IMR-90 (cell line): ENCODE data around the gene SRCIN1. TPM values are rescaled to one million over a fixed set of nuclear protein-coding genes. Genes with fewer than 3 reads are reported as not detected.

Source experiments
- ATAC-seq: fragments of 200-7000 bp; cut with Tn5 transposase; 2 replicates; pipeline ENCODE4 v1.9.1; 2020; ENCODE audit warnings: low read depth, mild to moderate bottlenecking, moderate library complexity
- BruUV-seq: library from RNA; stranded (reverse); fragments of 400-500 nt; replicated peaks from 2 replicates; lab custom pipeline; 2021; lab: Mats Ljungman, UMichigan
- CTCF ChIA-PET: fragments of 300-600 bp; formaldehyde crosslinking; extraction: SDS; loops from one replicate; lab custom pipeline; 2021; ENCODE audit warnings: antibody characterized with exemption; lab: Yijun Ruan, JAX
- POLR2A ChIA-PET: fragments of 300-600 bp; sonication (Branson Sonifier 250); formaldehyde crosslinking; loops from one replicate; lab custom pipeline; 2022; ENCODE audit warnings: antibody characterized with exemption; ENCODE audit not compliant: unreplicated experiment; lab: Charles Lee
- DNase-seq: peaks from one replicate; pipeline ENCODE4 v3.0.0; 2013
- H2AFZ ChIP-seq: replicated peaks from 2 replicates; pipeline ENCODE3; 2013; ENCODE audit warnings: low read length, mild to moderate bottlenecking; ENCODE audit not compliant: poor library complexity
- H2AK5ac ChIP-seq: 2 replicates; pipeline ENCODE4 v1.6.1; 2013; ENCODE audit warnings: low read depth, low read length, inconsistent platforms
- H2AK9ac ChIP-seq: replicated peaks from 2 replicates; pipeline ENCODE3; 2013; ENCODE audit warnings: mild to moderate bottlenecking, low read depth, low read length, moderate library complexity; ENCODE audit not compliant: poor library complexity
- H2BK120ac ChIP-seq: 2 replicates; pipeline ENCODE4 v1.6.1; 2013; ENCODE audit warnings: low read depth, low read length, inconsistent platforms
- H2BK15ac ChIP-seq: 3 replicates; pipeline ENCODE4 v1.6.1; 2013; ENCODE audit warnings: low read depth, low read length, inconsistent platforms
- H2BK20ac ChIP-seq: 2 replicates; pipeline ENCODE4 v1.6.1; 2013; ENCODE audit warnings: low read depth, mild to moderate bottlenecking, inconsistent platforms, low read length, moderate library complexity
- H2BK5ac ChIP-seq: 2 replicates; pipeline ENCODE4 v1.6.1; 2013; ENCODE audit warnings: mild to moderate bottlenecking, low read depth, low read length, inconsistent platforms; ENCODE audit not compliant: poor library complexity, severe bottlenecking
- H3K14ac ChIP-seq: replicated peaks from 2 replicates; pipeline ENCODE4 v1.6.1; 2013; ENCODE audit warnings: low read depth, low read length, inconsistent platforms
- H3K18ac ChIP-seq: 2 replicates; pipeline ENCODE4 v1.6.1; 2013; ENCODE audit warnings: low read depth, low read length, control low read depth
- H3K23ac ChIP-seq: 2 replicates; pipeline ENCODE4 v1.6.1; 2013; ENCODE audit warnings: low read depth, low read length, inconsistent platforms
- H3K27ac ChIP-seq: 2 replicates; pipeline ENCODE4 v1.5.1; 2013; ENCODE audit warnings: mild to moderate bottlenecking, control low read depth, low read length; ENCODE audit not compliant: insufficient read depth
- H3K27me3 ChIP-seq: 2 replicates; pipeline ENCODE4 v1.6.1; 2013; ENCODE audit warnings: low read length; ENCODE audit not compliant: control insufficient read depth, insufficient read depth
- H3K36me3 ChIP-seq: 2 replicates; pipeline ENCODE4 v1.6.1; 2013; ENCODE audit warnings: low read length, mixed read lengths; ENCODE audit not compliant: control insufficient read depth, insufficient read depth
- H3K4ac ChIP-seq: 2 replicates; pipeline ENCODE4 v1.6.1; 2013; ENCODE audit warnings: low read depth, low read length, inconsistent platforms
- H3K4me1 ChIP-seq: 2 replicates; pipeline ENCODE4 v1.6.1; 2013; ENCODE audit warnings: low read length, mixed read lengths; ENCODE audit not compliant: control insufficient read depth, insufficient read depth
- H3K4me2 ChIP-seq: 2 replicates; pipeline ENCODE4 v1.6.1; 2013; ENCODE audit warnings: low read depth, mild to moderate bottlenecking, control low read depth, low read length, moderate library complexity
- H3K4me3 ChIP-seq: 2 replicates; pipeline ENCODE4 v1.5.1; 2013; ENCODE audit warnings: low read depth, mild to moderate bottlenecking, control low read depth, low read length, moderate library complexity; ENCODE audit not compliant: insufficient read depth
- H3K56ac ChIP-seq: 2 replicates; pipeline ENCODE4 v1.6.1; 2013; ENCODE audit warnings: low read length, inconsistent platforms; ENCODE audit not compliant: insufficient read depth; ENCODE audit errors: extremely low read depth
- H3K79me1 ChIP-seq, 2 experiments: 2 replicates each; pipeline ENCODE4 v1.6.1; 2013; ENCODE audit warnings: low read length in 2 of 2, inconsistent platforms in 1 of 2, low read depth in 1 of 2
- H3K9ac ChIP-seq: 2 replicates; pipeline ENCODE4 v1.6.1; 2013; ENCODE audit warnings: low read depth, low read length, control low read depth
- H3K9me1 ChIP-seq: 2 replicates; pipeline ENCODE4 v1.6.1; 2013; ENCODE audit warnings: low read length, inconsistent platforms; ENCODE audit not compliant: insufficient read depth
- H3K9me3 ChIP-seq: 2 replicates; pipeline ENCODE4 v1.6.1; 2013; ENCODE audit warnings: low read length; ENCODE audit not compliant: control insufficient read depth, insufficient read depth
- H4K20me1 ChIP-seq: 2 replicates; pipeline ENCODE4 v1.6.1; 2013; ENCODE audit warnings: low read length, inconsistent platforms; ENCODE audit not compliant: insufficient read depth
- H4K5ac ChIP-seq: 2 replicates; pipeline ENCODE4 v1.6.1; 2013; ENCODE audit warnings: mild to moderate bottlenecking, low read depth, low read length, control low read depth
- H4K8ac ChIP-seq, 2 experiments: 2 replicates each; pipeline ENCODE4 v1.6.1; 2013; ENCODE audit warnings: low read depth in 2 of 2, low read length in 2 of 2, control low read depth in 1 of 2, inconsistent platforms in 1 of 2
- H4K91ac ChIP-seq: 2 replicates; pipeline ENCODE4 v1.6.1; 2013; ENCODE audit warnings: low read depth, low read length, inconsistent platforms; ENCODE audit not compliant: insufficient read depth
- FOS ChIP-seq: fragments of 150-350 bp; IDR thresholded peaks from 2 replicates; pipeline ENCODE4 v1.6.1; 2016; ENCODE audit warnings: low read depth, low read length
- RAD21 ChIP-seq: IDR thresholded peaks from 2 replicates; pipeline ENCODE4 v1.6.1; 2012; ENCODE audit warnings: low read length, improper control_type of control experiment
- WGBS, 2 experiments: methylation state at CpG; one replicate each; pipeline versions ENCODE4 v1.1.5 to v1.1.7; 2013; ENCODE audit warnings: missing lambda C conversion rate in 2 of 2; ENCODE audit not compliant: insufficient read length in 1 of 2; ENCODE audit errors: extremely low coverage in 2 of 2; 5-methylcytosine and 5-hydroxymethylcytosine counted together
- dilution Hi-C: fragments of 300-500 bp; cut with HindIII; formaldehyde crosslinking; loops from one replicate; pipeline ENCODE4 v1.14.3; 2018; ENCODE audit warnings: low sequenced_read_pairs; ENCODE audit not compliant: unreplicated experiment
- in situ Hi-C: fragments of 300-500 bp; cut with MboI; formaldehyde crosslinking; loops from 3 replicates; pipeline ENCODE4 v1.14.3; 2019; ENCODE audit warnings: low sequenced_read_pairs, inconsistent platforms, mixed read lengths
- intact Hi-C: fragments of 100-400 bp; cut with micrococcal nuclease; formaldehyde crosslinking; loops from 2 replicates; pipeline ENCODE4 v1.10.0; 2022
- polyA plus RNA-seq, 3 experiments: library from polyadenylated mRNA; depleted of rRNA; stranded (reverse); fragments of >200 nt; gene quantifications; 2 replicates each; pipeline ENCODE4 v1.2.3, GENCODE V29; 2012; ENCODE audit warnings: low replicate concordance in 1 of 3
- total RNA-seq: library from RNA; depleted of rRNA; stranded (reverse); fragments of >200 nt; gene quantifications from 2 replicates; pipeline ENCODE4 v1.2.3, GENCODE V29; 2012
- TF ChIP-seq, protein P1 (sequence below): conservative IDR thresholded peaks from 2 replicates; pipeline ENCODE4 v1.5.1; 2012; ENCODE audit warnings: mild to moderate bottlenecking, low read depth, low read length, improper control_type of control experiment

The SRCIN1 gene
- total and polyA plus RNA-seq, 2 of the 4 experiments (the other 2 are of a cell fraction) = not detected

DNA sequence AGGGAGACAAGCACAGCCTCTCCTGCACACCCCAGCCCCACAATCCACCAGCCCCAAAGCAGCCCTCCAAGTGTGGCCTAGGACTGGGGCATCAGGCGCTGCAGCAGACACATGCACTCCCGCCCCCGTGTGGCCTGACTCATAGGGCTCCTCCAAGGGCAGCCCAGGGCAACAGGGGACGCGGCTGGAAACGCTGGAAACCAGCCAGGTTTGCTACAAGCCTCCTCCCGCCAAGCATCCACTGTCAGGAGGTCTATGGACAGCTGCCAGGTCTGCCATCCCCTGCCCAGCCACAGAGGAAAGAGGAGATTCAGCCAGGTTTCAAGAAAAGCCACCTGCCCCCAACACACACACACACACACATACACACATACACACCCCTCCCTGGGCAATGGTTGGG, 25.8 kb downstream of the SRCIN1 start:
- H3K4me1 ChIP-seq = no peaks in the 10 kb centered on the region
- H4K20me1 ChIP-seq = no peaks in the 10 kb centered on the region; the same call in 1 of the 2 replicates
- TF ChIP-seq FOS (0 out of 2 replicates have a peak, but pooled peaks have one; percentile 7), RAD21 (no peak)
- TF ChIP-seq, protein P1, sequence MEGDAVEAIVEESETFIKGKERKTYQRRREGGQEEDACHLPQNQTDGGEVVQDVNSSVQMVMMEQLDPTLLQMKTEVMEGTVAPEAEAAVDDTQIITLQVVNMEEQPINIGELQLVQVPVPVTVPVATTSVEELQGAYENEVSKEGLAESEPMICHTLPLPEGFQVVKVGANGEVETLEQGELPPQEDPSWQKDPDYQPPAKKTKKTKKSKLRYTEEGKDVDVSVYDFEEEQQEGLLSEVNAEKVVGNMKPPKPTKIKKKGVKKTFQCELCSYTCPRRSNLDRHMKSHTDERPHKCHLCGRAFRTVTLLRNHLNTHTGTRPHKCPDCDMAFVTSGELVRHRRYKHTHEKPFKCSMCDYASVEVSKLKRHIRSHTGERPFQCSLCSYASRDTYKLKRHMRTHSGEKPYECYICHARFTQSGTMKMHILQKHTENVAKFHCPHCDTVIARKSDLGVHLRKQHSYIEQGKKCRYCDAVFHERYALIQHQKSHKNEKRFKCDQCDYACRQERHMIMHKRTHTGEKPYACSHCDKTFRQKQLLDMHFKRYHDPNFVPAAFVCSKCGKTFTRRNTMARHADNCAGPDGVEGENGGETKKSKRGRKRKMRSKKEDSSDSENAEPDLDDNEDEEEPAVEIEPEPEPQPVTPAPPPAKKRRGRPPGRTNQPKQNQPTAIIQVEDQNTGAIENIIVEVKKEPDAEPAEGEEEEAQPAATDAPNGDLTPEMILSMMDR = 0 out of 2 replicates have a peak, but pooled peaks have one; percentile 2
- H3K4ac ChIP-seq = no peak overlapping the region
- H3K79me1 ChIP-seq = no peaks in the 10 kb centered on the region
- no peak overlapping the region for H2AK5ac ChIP-seq
- no peaks in the 10 kb centered on the region for H3K36me3 ChIP-seq
- H3K18ac ChIP-seq = no peak overlapping the region
- H2AK9ac ChIP-seq = no peak overlapping the region
- H4K8ac ChIP-seq = no peak overlapping the region
- no peak overlapping the region for H3K56ac ChIP-seq
- no peak overlapping the region for H2BK5ac ChIP-seq
- no peak overlapping the region for H4K91ac ChIP-seq
- H3K9me1 ChIP-seq = 0 out of 2 replicates have a peak, but pooled peaks cover 4% of the 10 kb centered on the region
- peak; percentile 36; the same call in 1 of the 2 replicates for ATAC-seq
- dilution Hi-C loops = no loop called here
- CTCF ChIA-PET = no interaction called here
- H3K27ac ChIP-seq = no peak overlapping the region
- WGBS, 2 experiments = 7% methylated on average over 3 of the region's 7 CpGs; no CpG with 5 or more reads in 1 of the 2 experiments
- intact Hi-C loops = loop anchor here (5.0 kb wide), 1 partner anchor 158 kb away; no protein-coding TSS in a partner anchor
- no peak overlapping the region for H3K4me3 ChIP-seq
- H3K9me3 ChIP-seq = no peaks in the 10 kb centered on the region
- peak overlapping the region; percentile 38 for H2AFZ ChIP-seq
- peaks cover 76% of the 10 kb centered on the region for H3K27me3 ChIP-seq
- H2BK120ac ChIP-seq = no peak overlapping the region
- H4K5ac ChIP-seq = no peak overlapping the region
- H3K14ac ChIP-seq = no peak overlapping the region
- no peak overlapping the region for H3K23ac ChIP-seq
- no peak overlapping the region for H2BK15ac ChIP-seq
- H3K4me2 ChIP-seq = no peak overlapping the region
- H2BK20ac ChIP-seq = no peak overlapping the region
- H3K9ac ChIP-seq = no peak overlapping the region
- in situ Hi-C loops = no loop called here
- POLR2A ChIA-PET = no interaction called here
- DNase-seq = peak; percentile 13
- no TSS peak for BruUV-seq
